Hematopoietic multipotent progenitor cell treated with erythropoietin and hydrocortisone succinate and interleukin-3 and kit ligand, for 4 days (in vitro differentiated cells): Measurements from ENCODE around the gene ERBB4.

Experiments
- DNase-seq: peaks from one replicate; pipeline ENCODE4 v3.0.0-alpha.2; 2015

Gene ERBB4

GRCh38 chr2:211440107-211440506, 1098.5 kb downstream of the ERBB4 start:
- DNase-seq: no peak

- DNase-seq: no peak
Observed at GRCh38 chr2:211439011-211439410, 1099.6 kb downstream of the ERBB4 start.

- no peak for DNase-seq
Observed at GRCh38 chr2:211437396-211437795, 1101.2 kb downstream of the ERBB4 start.

GRCh38 chr2:211436182-211436581, 1102.4 kb downstream of the ERBB4 start:
- DNase-seq: no peak

- DNase-seq: no peak
Observed at GRCh38 chr2:211435331-211435730, 1103.3 kb downstream of the ERBB4 start.

- no peak for DNase-seq
Observed at GRCh38 chr2:211434773-211435172, 1103.8 kb downstream of the ERBB4 start.

GRCh38 chr2:211429256-211429920, 1109.2 kb downstream of the ERBB4 start:
- DNase-seq: no peak

GRCh38 chr2:211426240-211426639, 1112.4 kb downstream of the ERBB4 start:
- no peak for DNase-seq

- DNase-seq: no peak
Observed at GRCh38 chr2:211423018-211423417, 1115.6 kb downstream of the ERBB4 start.

- no peak for DNase-seq
Observed at GRCh38 chr2:211417544-211417943, 1121.1 kb downstream of the ERBB4 start.

GRCh38 chr2:211416373-211416772, 1122.2 kb downstream of the ERBB4 start:
- DNase-seq: no peak

- no peak for DNase-seq
Observed at GRCh38 chr2:211413746-211414145, 1124.9 kb downstream of the ERBB4 start.

GRCh38 chr2:211408483-211408891, 1130.1 kb downstream of the ERBB4 start:
- no peak for DNase-seq

- no peak for DNase-seq
Observed at GRCh38 chr2:211407076-211407475, 1131.5 kb downstream of the ERBB4 start.

GRCh38 chr2:211405036-211405435, 1133.6 kb downstream of the ERBB4 start:
- no peak for DNase-seq

GRCh38 chr2:211404098-211404497, 1134.5 kb downstream of the ERBB4 start:
- DNase-seq: no peak

GRCh38 chr2:211401328-211401727, 1137.3 kb downstream of the ERBB4 start:
- no peak for DNase-seq

- no peak for DNase-seq
Observed at GRCh38 chr2:211397764-211398163, 1140.8 kb downstream of the ERBB4 start.

GRCh38 chr2:211396815-211397214, 1141.8 kb downstream of the ERBB4 start:
- no peak for DNase-seq

GRCh38 chr2:211391189-211391567, 1147.4 kb downstream of the ERBB4 start:
- no peak for DNase-seq

- no peak for DNase-seq
Observed at GRCh38 chr2:211390536-211391188, 1147.9 kb downstream of the ERBB4 start.

GRCh38 chr2:211387734-211388133, 1150.9 kb downstream of the ERBB4 start:
- no peak for DNase-seq

- no peak for DNase-seq
Observed at GRCh38 chr2:211380041-211380440, 1158.6 kb downstream of the ERBB4 start.

GRCh38 chr2:211376410-211376809, 1162.2 kb downstream of the ERBB4 start:
- no peak for DNase-seq

- DNase-seq: no peak
Observed at GRCh38 chr2:211373203-211373602, 1165.4 kb downstream of the ERBB4 start.
